HCT116 (cell line): ENCODE measurements around the gene GREB1L.
A peak's percentile ranks its signal among the peaks of the same experiment; 100 is the strongest.

ENCODE experiments used
- EZH2phosphoT487 ChIP-seq: fragments of 200-600 bp; IDR thresholded peaks from 2 replicates; pipeline ENCODE4 v1.6.1; 2018; ENCODE audit warnings: antibody characterized with exemption, borderline replicate concordance
- FOSL1 ChIP-seq: IDR thresholded peaks from 2 replicates; pipeline ENCODE4 v1.6.1; 2012; ENCODE audit warnings: low read depth
- JUND ChIP-seq: IDR thresholded peaks from 2 replicates; pipeline ENCODE4 v1.6.1; 2012
- MAX ChIP-seq: IDR thresholded peaks from 2 replicates; pipeline ENCODE4 v1.6.1; 2012
- POLR2A ChIP-seq: IDR thresholded peaks from 2 replicates; pipeline ENCODE4 v1.7.0; 2011; ENCODE audit warnings: borderline replicate concordance; ENCODE audit not compliant: insufficient read depth, insufficient read length; ENCODE audit errors: extremely low read depth
- POLR2AphosphoS5 ChIP-seq: IDR thresholded peaks from 2 replicates; pipeline ENCODE4 v1.6.1; 2011; ENCODE audit warnings: mild to moderate bottlenecking, low read depth, low read length, moderate library complexity
- RAD21 ChIP-seq: IDR thresholded peaks from 2 replicates; pipeline ENCODE4 v1.6.1; 2012; ENCODE audit warnings: low read depth, mild to moderate bottlenecking
- SIN3A ChIP-seq: IDR thresholded peaks from 2 replicates; pipeline ENCODE4 v1.6.1; 2012; ENCODE audit warnings: low read depth
- TCF7L2 ChIP-seq: IDR thresholded peaks from 2 replicates; pipeline ENCODE4 v1.7.0; 2011; ENCODE audit warnings: borderline replicate concordance, inconsistent platforms; ENCODE audit not compliant: insufficient read depth, insufficient read length; ENCODE audit errors: extremely low read depth
- TF ChIP-seq, protein P1 (sequence below), 3 experiments: fragments of 200-600 bp in 1 of 3; sonication (generic) in 1 of 3; IDR thresholded peaks in 2 of 3; conservative IDR thresholded peaks in 1 of 3; 2 replicates each; pipeline ENCODE4 v1.5.1; 2012 to 2017; ENCODE audit warnings: low read depth in 2 of 3, low read length in 2 of 3, antibody characterized with exemption in 1 of 3, borderline replicate concordance in 1 of 3, control low read depth in 1 of 3, mild to moderate bottlenecking in 1 of 3, mixed read lengths in 1 of 3, mixed run types in 1 of 3, moderate library complexity in 1 of 3; ENCODE audit not compliant: insufficient read depth in 1 of 3
- TF ChIP-seq, protein P2 (sequence below): IDR thresholded peaks from 2 replicates; pipeline ENCODE4 v1.6.1; 2012

GRCh38 chr18:21303895-21304294 is 61.9 kb downstream of the GREB1L start:
- TF ChIP-seq POLR2AphosphoS5, result no peak
- TF ChIP-seq, protein P1, sequence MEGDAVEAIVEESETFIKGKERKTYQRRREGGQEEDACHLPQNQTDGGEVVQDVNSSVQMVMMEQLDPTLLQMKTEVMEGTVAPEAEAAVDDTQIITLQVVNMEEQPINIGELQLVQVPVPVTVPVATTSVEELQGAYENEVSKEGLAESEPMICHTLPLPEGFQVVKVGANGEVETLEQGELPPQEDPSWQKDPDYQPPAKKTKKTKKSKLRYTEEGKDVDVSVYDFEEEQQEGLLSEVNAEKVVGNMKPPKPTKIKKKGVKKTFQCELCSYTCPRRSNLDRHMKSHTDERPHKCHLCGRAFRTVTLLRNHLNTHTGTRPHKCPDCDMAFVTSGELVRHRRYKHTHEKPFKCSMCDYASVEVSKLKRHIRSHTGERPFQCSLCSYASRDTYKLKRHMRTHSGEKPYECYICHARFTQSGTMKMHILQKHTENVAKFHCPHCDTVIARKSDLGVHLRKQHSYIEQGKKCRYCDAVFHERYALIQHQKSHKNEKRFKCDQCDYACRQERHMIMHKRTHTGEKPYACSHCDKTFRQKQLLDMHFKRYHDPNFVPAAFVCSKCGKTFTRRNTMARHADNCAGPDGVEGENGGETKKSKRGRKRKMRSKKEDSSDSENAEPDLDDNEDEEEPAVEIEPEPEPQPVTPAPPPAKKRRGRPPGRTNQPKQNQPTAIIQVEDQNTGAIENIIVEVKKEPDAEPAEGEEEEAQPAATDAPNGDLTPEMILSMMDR (IDR thresholded peaks at IDR 0.05 in 2 of 3, conservative IDR thresholded peaks at IDR 0.05 in 1 of 3; ENCODE audit: borderline replicate concordance in 1 of 3, insufficient read depth in 1 of 3, low read depth in 2 of 3, low read length in 2 of 3), result no peak
- peak; percentile 57; the same call in 1 of the 2 replicates for TF ChIP-seq FOSL1
- TF ChIP-seq JUND, result peak; percentile 72
- no peak for TF ChIP-seq POLR2A
- TF ChIP-seq RAD21, result no peak
- TF ChIP-seq, protein P2, sequence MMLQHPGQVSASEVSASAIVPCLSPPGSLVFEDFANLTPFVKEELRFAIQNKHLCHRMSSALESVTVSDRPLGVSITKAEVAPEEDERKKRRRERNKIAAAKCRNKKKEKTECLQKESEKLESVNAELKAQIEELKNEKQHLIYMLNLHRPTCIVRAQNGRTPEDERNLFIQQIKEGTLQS, result no peak
- TF ChIP-seq EZH2phosphoT487, result no peak
- no peak for TF ChIP-seq SIN3A
- TF ChIP-seq TCF7L2, result peak; percentile 16
- TF ChIP-seq MAX, result no peak
